GM23338 (cell line): ENCODE results near the gene INHBC. TPM values are rescaled to one million over a fixed set of nuclear protein-coding genes. Genes with fewer than 3 reads are reported as not detected.
A peak's percentile ranks its signal among the peaks of the same experiment; 100 is the strongest.

ENCODE experiments used
- ATAC-seq: fragments of 200-7000 bp; cut with Tn5 transposase; 3 replicates; pipeline ENCODE4 v1.9.1; 2020
- DNase-seq: peaks from one replicate; pipeline ENCODE4 v3.0.0-alpha.2; 2015; ENCODE audit warnings: low spot score
- H2AFZ ChIP-seq: fragments of 200-600 bp; sonication (generic); 2 replicates; pipeline ENCODE4 v1.8.0; 2016; ENCODE audit warnings: antibody characterized with exemption, mild to moderate bottlenecking, moderate library complexity
- H3F3A ChIP-seq: fragments of 200-600 bp; sonication (generic); replicated peaks from 2 replicates; pipeline ENCODE4 v1.8.0; 2017; ENCODE audit warnings: antibody characterized with exemption, mixed run types, low read depth
- H3K27ac ChIP-seq: fragments of 200-600 bp; sonication (generic); 2 replicates; pipeline ENCODE4 v1.6.1; 2016; ENCODE audit warnings: low read depth
- H3K27me3 ChIP-seq: fragments of 200-600 bp; sonication (generic); 2 replicates; pipeline ENCODE4 v1.8.0; 2016; ENCODE audit warnings: mild to moderate bottlenecking, mixed run types, moderate library complexity; ENCODE audit not compliant: insufficient read depth
- H3K36me3 ChIP-seq: fragments of 200-600 bp; sonication (generic); 2 replicates; pipeline ENCODE4 v1.8.0; 2016; ENCODE audit warnings: mild to moderate bottlenecking; ENCODE audit not compliant: insufficient read depth
- H3K4me1 ChIP-seq: fragments of 200-600 bp; sonication (generic); 2 replicates; pipeline ENCODE4 v1.8.0; 2016; ENCODE audit warnings: mild to moderate bottlenecking, moderate library complexity; ENCODE audit not compliant: insufficient read depth
- H3K4me2 ChIP-seq: fragments of 200-600 bp; sonication (generic); 2 replicates; pipeline ENCODE4 v1.7.1; 2017; ENCODE audit warnings: mixed run types
- H3K4me3 ChIP-seq: fragments of 200-600 bp; sonication (generic); 2 replicates; pipeline ENCODE4 v1.6.1; 2016; ENCODE audit warnings: mixed run types
- H3K79me2 ChIP-seq: fragments of 200-600 bp; sonication (generic); replicated peaks from 2 replicates; pipeline ENCODE4 v1.8.0; 2017; ENCODE audit warnings: mild to moderate bottlenecking; ENCODE audit not compliant: insufficient read depth
- H3K9me2 ChIP-seq: fragments of 200-600 bp; sonication (generic); 2 replicates; pipeline ENCODE4 v1.8.0; 2017; ENCODE audit not compliant: insufficient read depth
- H4K20me1 ChIP-seq: fragments of 200-600 bp; sonication (generic); replicated peaks from 2 replicates; pipeline ENCODE4 v1.8.0; 2017; ENCODE audit warnings: mild to moderate bottlenecking; ENCODE audit not compliant: insufficient read depth
- H3K27ac Mint-ChIP-seq: 2 replicates; pipeline ENCODE4 v1.8.0; 2020; ENCODE audit warnings: inconsistent platforms, mild to moderate bottlenecking, moderate library complexity, mixed read lengths
- H3K27me3 Mint-ChIP-seq: 3 replicates; pipeline ENCODE4 v1.8.0; 2022; ENCODE audit warnings: low read depth, mild to moderate bottlenecking, moderate library complexity, mixed read lengths, inconsistent platforms; ENCODE audit not compliant: insufficient read depth, poor library complexity
- H3K36me3 Mint-ChIP-seq: 3 replicates; pipeline ENCODE4 v1.8.0; 2021; ENCODE audit warnings: low read depth, mild to moderate bottlenecking, inconsistent platforms, moderate library complexity, mixed read lengths
- H3K4me1 Mint-ChIP-seq: 3 replicates; pipeline ENCODE4 v1.8.0; 2020; ENCODE audit warnings: mild to moderate bottlenecking, inconsistent platforms, mixed read lengths
- H3K4me3 Mint-ChIP-seq: 3 replicates; pipeline ENCODE4 v1.8.0; 2021; ENCODE audit warnings: moderate library complexity, mild to moderate bottlenecking, inconsistent platforms, mixed read lengths
- H3K9me3 Mint-ChIP-seq: 3 replicates; pipeline ENCODE4 v1.8.0; 2020; ENCODE audit warnings: moderate library complexity, mild to moderate bottlenecking, inconsistent platforms, mixed read lengths
- CREB1 ChIP-seq: fragments of 250-450 bp; sonication (Bioruptor Pico); IDR thresholded peaks from 2 replicates; pipeline ENCODE4 v1.5.0; 2020; ENCODE audit warnings: low read depth, mild to moderate bottlenecking, moderate library complexity
- CTCF ChIP-seq, 2 experiments: fragments of 200-600 bp in 1 of 2; sonication (generic) in 1 of 2; conservative IDR thresholded peaks; 2 replicates each; pipeline versions ENCODE4 v1.5.1 to v1.6.1; 2016 to 2017; ENCODE audit warnings: antibody characterized with exemption in 2 of 2, low read depth in 2 of 2, mild to moderate bottlenecking in 2 of 2, moderate library complexity in 1 of 2
- ETS1 ChIP-seq: IDR thresholded peaks from 2 replicates; pipeline ENCODE4 v1.6.1; 2016; ENCODE audit warnings: antibody characterized with exemption
- EZH2 ChIP-seq: fragments of 200-600 bp; sonication (generic); IDR thresholded peaks from one replicate; pipeline ENCODE4 v1.8.0; 2017; ENCODE audit warnings: antibody characterized with exemption, mild to moderate bottlenecking, low read depth; ENCODE audit not compliant: unreplicated experiment
- EZH2phosphoT487 ChIP-seq: fragments of 200-600 bp; sonication (generic); IDR thresholded peaks from one replicate; pipeline ENCODE4 v1.8.1; 2018; ENCODE audit warnings: antibody characterized with exemption; ENCODE audit not compliant: unreplicated experiment
- JUNB ChIP-seq: IDR thresholded peaks from one replicate; pipeline ENCODE4 v1.6.1; 2016; ENCODE audit warnings: antibody characterized with exemption; ENCODE audit not compliant: unreplicated experiment
- NANOG ChIP-seq: IDR thresholded peaks from 2 replicates; pipeline ENCODE4 v1.6.1; 2016; ENCODE audit warnings: antibody characterized with exemption, borderline replicate concordance
- POLR2AphosphoS5 ChIP-seq: IDR thresholded peaks from 2 replicates; pipeline ENCODE4 v1.6.1; 2016; ENCODE audit warnings: antibody characterized with exemption, low read depth
- REST ChIP-seq: IDR thresholded peaks from one replicate; pipeline ENCODE4 v1.6.1; 2018; ENCODE audit warnings: antibody characterized with exemption; ENCODE audit not compliant: unreplicated experiment
- STAT1 ChIP-seq: IDR thresholded peaks from one replicate; pipeline ENCODE4 v1.6.1; 2016; ENCODE audit warnings: antibody characterized with exemption; ENCODE audit not compliant: unreplicated experiment
- ZNF114 ChIP-seq: fragments of 250-450 bp; sonication (Bioruptor Pico); IDR thresholded peaks from 2 replicates; pipeline ENCODE4 v1.5.0; 2020; ENCODE audit warnings: mild to moderate bottlenecking, moderate library complexity
- ZNF331 ChIP-seq: fragments of 250-450 bp; sonication (Bioruptor Pico); IDR thresholded peaks from 2 replicates; pipeline ENCODE4 v1.5.0; 2020; ENCODE audit warnings: low read depth, mild to moderate bottlenecking, moderate library complexity
- ZNF462 ChIP-seq: fragments of 250-450 bp; sonication (Bioruptor Pico); IDR thresholded peaks from 2 replicates; pipeline ENCODE4 v1.5.0; 2020; ENCODE audit warnings: mild to moderate bottlenecking, moderate library complexity
- polyA plus RNA-seq: library from polyadenylated mRNA; unstranded; fragments of >200 nt; fragmentation: Nextera tagmentation; extraction: Ambion mirVana; gene quantifications from 2 replicates; pipeline ENCODE4 v1.2.1, GENCODE V29; 2016
- total RNA-seq: library from RNA; depleted of rRNA; stranded (reverse); fragments of >200 nt; shearing (Covaris generic); gene quantifications from 2 replicates; pipeline ENCODE4 v1.2.3, GENCODE V29; 2014

The INHBC gene
- total and polyA plus RNA-seq, 2 experiments from 2014 or later = 0.53 TPM; not detected in 1

GRCh38 chr12:57481671-57482070 lies 47.1 kb downstream of the INHBC start:
- peaks cover 21% of the 10 kb centered on the region for H3K27me3 Mint-ChIP-seq

More at GRCh38 chr12:57481671-57482070, 47.1 kb downstream of the INHBC start:
- ATAC-seq (no peak), DNase-seq (no peak)
- Histone ChIP-seq H3F3A (no peaks in the 10 kb centered on the region), H3K27ac (peak overlapping the region; percentile 78), H3K4me2 (peak overlapping the region; percentile 38; the same call in 1 of the 2 replicates), H2AFZ (peak overlapping the region; percentile 29; the same call in 1 of the 2 replicates), H3K4me1 (peaks cover 28% of the 10 kb centered on the region), H3K36me3 (no peaks in the 10 kb centered on the region), H3K4me3 (no peak overlapping the region), H3K27me3 (peaks cover 8% of the 10 kb centered on the region), H3K79me2 (no peaks in the 10 kb centered on the region), H3K9me2 (no peaks in the 10 kb centered on the region), H4K20me1 (no peaks in the 10 kb centered on the region)
- no peak overlapping the region; the same call in 2 of the 3 replicates for H3K4me3 Mint-ChIP-seq
- no peaks in the 10 kb centered on the region for H3K9me3 Mint-ChIP-seq
- H3K36me3 Mint-ChIP-seq = no peaks in the 10 kb centered on the region; the same call in 2 of the 3 replicates
- H3K27ac Mint-ChIP-seq = no peak overlapping the region; the same call in 1 of the 2 replicates
- peaks cover 40% of the 10 kb centered on the region for H3K4me1 Mint-ChIP-seq
- TF ChIP-seq ZNF114 (CRISPR knock-in tag) (no peak), POLR2AphosphoS5 (no peak), ETS1 (no peak), EZH2phosphoT487 (no peak), REST (no peak), JUNB (no peak), CREB1 (no peak), EZH2 (no peak), STAT1 (no peak), NANOG (no peak), ZNF331 (CRISPR knock-in tag) (no peak), CTCF (conservative IDR thresholded peaks at IDR 0.05; ENCODE audit: low read depth in 2 of 2) (no peak), ZNF462 (CRISPR knock-in tag) (no peak)
